Stimulated activated CD8-positive, alpha-beta memory T cell treated with anti-CD3 and anti-CD28 coated beads, Interleukin-4, amount 100 ng/mL, for 1 hour (primary cell): ENCODE results near the gene NUDT9.
"Not testable (repeated sequence)": the region's sequence is repeated elsewhere in the genome, so short reads cannot be mapped to it uniquely, and the experiment has no call there.

ENCODE experiments used
- DNase-seq, 2 donors: peaks; one replicate each; pipeline ENCODE4 v3.0.0-alpha.2; 2020; ENCODE audit warnings: low read depth in 2 of 2, low spot score in 1 of 2

Gene NUDT9

GRCh38 chr4:87461281-87461700, 38.9 kb downstream of the NUDT9 start:
- DNase-seq: no peak

- no peak for DNase-seq
These were observed 39.7 kb downstream of the NUDT9 start for GRCh38 chr4:87462102-87462501.

GRCh38 chr4:87465739-87466366, 43.5 kb downstream of the NUDT9 start:
- DNase-seq: no peak

GRCh38 chr4:87469390-87469789, 47.0 kb downstream of the NUDT9 start:
- DNase-seq: no peak

- no peak for DNase-seq
These were observed 54.6 kb downstream of the NUDT9 start for GRCh38 chr4:87476934-87477333.

GRCh38 chr4:87478732-87479250, 56.4 kb downstream of the NUDT9 start:
- DNase-seq: no peak

- DNase-seq: no peak
These were observed 59.0 kb downstream of the NUDT9 start for GRCh38 chr4:87481377-87481776.

GRCh38 chr4:87483247-87483646, 60.9 kb downstream of the NUDT9 start:
- not testable (repeated sequence) for DNase-seq

- not testable (repeated sequence) for DNase-seq
These were observed 66.3 kb downstream of the NUDT9 start for GRCh38 chr4:87488666-87489065.

- no peak for DNase-seq
These were observed 67.3 kb downstream of the NUDT9 start for GRCh38 chr4:87489678-87490077.

- no peak for DNase-seq
These were observed 68.4 kb downstream of the NUDT9 start for GRCh38 chr4:87490664-87491369.

GRCh38 chr4:87491436-87491835, 69.1 kb downstream of the NUDT9 start:
- DNase-seq: no peak

- not testable (repeated sequence) for DNase-seq
These were observed 69.5 kb downstream of the NUDT9 start for GRCh38 chr4:87491851-87492250.

- no peak for DNase-seq
These were observed 70.7 kb downstream of the NUDT9 start for GRCh38 chr4:87493115-87493514.

GRCh38 chr4:87497159-87497558, 74.8 kb downstream of the NUDT9 start:
- no peak for DNase-seq

- DNase-seq: no peak
These were observed 75.2 kb downstream of the NUDT9 start for GRCh38 chr4:87497578-87497977.

- no peak for DNase-seq
These were observed 76.1 kb downstream of the NUDT9 start for GRCh38 chr4:87498446-87498900.

- no peak for DNase-seq
These were observed 77.2 kb downstream of the NUDT9 start for GRCh38 chr4:87499403-87500091.

- no peak for DNase-seq
These were observed 77.7 kb downstream of the NUDT9 start for GRCh38 chr4:87500092-87500462.

GRCh38 chr4:87502580-87503238, 80.3 kb downstream of the NUDT9 start:
- no peak for DNase-seq

- DNase-seq: no peak
These were observed 83.5 kb downstream of the NUDT9 start for GRCh38 chr4:87505862-87506261.
